Spleen (tissue), 11 donors: Measurements from ENCODE around the gene ICE2. TPM values are rescaled to one million over a fixed set of nuclear protein-coding genes. Genes with fewer than 3 reads are reported as not detected.
A peak's percentile ranks its signal among the peaks of the same experiment; 100 is the strongest.

ENCODE experiments used
- DNase-seq: peaks from one replicate; pipeline ENCODE4 v3.0.0-alpha.2; 2020
- H3K27ac ChIP-seq, 8 donors: fragments of 200-600 bp; sonication (generic) in 7 of 8; 1 replicate in 4 of 8; 2 replicates in 4 of 8; pipeline versions ENCODE4 v1.5.0 to v1.8.0; 2016 to 2021; ENCODE audit warnings: inconsistent platforms in 4 of 8, mild to moderate bottlenecking in 4 of 8, moderate library complexity in 1 of 8
- H3K27me3 ChIP-seq, 7 donors: fragments of 200-600 bp; sonication (generic) in 6 of 7; replicated peaks in 1 of 7; 1 replicate in 4 of 7; 2 replicates in 3 of 7; pipeline versions ENCODE4 v1.5.0 to v1.8.0; 2016 to 2021; ENCODE audit warnings: inconsistent platforms in 3 of 7, mild to moderate bottlenecking in 1 of 7
- H3K36me3 ChIP-seq, 6 donors: fragments of 200-600 bp; sonication (generic) in 5 of 6; 1 replicate in 4 of 6; 2 replicates in 2 of 6; pipeline versions ENCODE4 v1.5.0 to v1.8.0; 2016 to 2021; ENCODE audit warnings: inconsistent platforms in 2 of 6
- H3K4me1 ChIP-seq, 6 donors: fragments of 200-600 bp; sonication (generic) in 5 of 6; 1 replicate in 3 of 6; 2 replicates in 3 of 6; pipeline versions ENCODE4 v1.5.0 to v1.8.0; 2016 to 2021; ENCODE audit warnings: inconsistent platforms in 3 of 6
- H3K4me3 ChIP-seq, 8 donors: fragments of 200-600 bp; sonication (generic) in 7 of 8; 1 replicate in 4 of 8; 2 replicates in 4 of 8; pipeline versions ENCODE4 v1.5.0 to v1.8.0; 2016 to 2021; ENCODE audit warnings: inconsistent platforms in 4 of 8, mild to moderate bottlenecking in 4 of 8, moderate library complexity in 2 of 8
- H3K9me3 ChIP-seq, 8 donors: fragments of 200-600 bp; sonication (generic) in 7 of 8; 1 replicate in 4 of 8; 2 replicates in 4 of 8; pipeline versions ENCODE4 v1.5.0 to v1.8.0; 2016 to 2021; ENCODE audit warnings: inconsistent platforms in 4 of 8
- POLR2A ChIP-seq, 3 donors: fragments of 450-650 bp; IDR thresholded peaks; one replicate each; pipeline ENCODE4 v1.5.1; 2017; ENCODE audit warnings: antibody characterized with exemption in 3 of 3, mild to moderate bottlenecking in 1 of 3
- POLR2AphosphoS5 ChIP-seq, 3 donors: sonication (generic); formaldehyde crosslinking; IDR thresholded peaks; one replicate each; pipeline ENCODE4 v1.5.1; 2017; ENCODE audit warnings: antibody characterized with exemption in 3 of 3
- WGBS, 5 donors: extraction: QIAGEN DNeasy Blood & Tissue Kit in 3 of 5; methylation state at CpG; one replicate each; pipeline versions ENCODE4 v1.1.5 to v1.1.7; 2013 to 2018; 5-methylcytosine and 5-hydroxymethylcytosine counted together
- intact Hi-C: fragments of 100-400 bp; cut with DNase I; formaldehyde crosslinking; loops from one replicate; pipeline ENCODE4 v1.15.0; 2023; ENCODE audit warnings: low total_unique reads
- polyA plus RNA-seq, 3 donors: library from polyadenylated mRNA; stranded (reverse); fragments of 200-250 nt; gene quantifications; one replicate each; pipeline ENCODE4 v1.2.1, GENCODE V29; 2013
- total RNA-seq, 7 donors: library from RNA; depleted of rRNA in 3 of 7; stranded (reverse); fragments of >200 nt in 3 of 7; fragmentation: NEBNext Ultra II Directional in 4 of 7; extraction: Animal tissue kit (Norgen Biotek cat#: 25700) in 4 of 7; gene quantifications; one replicate each; pipeline versions ENCODE4 v1.1.0 to v1.2.1, GENCODE V29; 2016 to 2021
- TF ChIP-seq, protein P1 (sequence below), 11 experiments: fragments of 200-600 bp in 7 of 11; fragments of 450-650 bp in 4 of 11; sonication (generic) in 4 of 11; IDR thresholded peaks in 8 of 11; conservative IDR thresholded peaks in 3 of 11; 1 replicate in 7 of 11; 2 replicates in 4 of 11; pipeline versions ENCODE4 v1.4.0 to v1.8.0; 2016 to 2021; ENCODE audit warnings: antibody characterized with exemption in 11 of 11, inconsistent platforms in 4 of 11, mild to moderate bottlenecking in 1 of 11
- donor health status: healthy with polysubstance abuse.
- donor health status: DM: no; HTN: no; CAD: no; lungs with moderate emphysema.
- donor health status: DM: no; HTN: no; CAD: no.
- donor health status: Bipolar disorder and iron deficiency.
- donor health status: healthy.
- donor health status: DM: no; HTN: no; CAD: no.
- donor health status: DM: yes; HTN: yes; CAD: no.

Gene ICE2
- total and polyA plus RNA-seq, 10 donors = 15.8 to 66.4 (median 46.9) TPM

DNA sequence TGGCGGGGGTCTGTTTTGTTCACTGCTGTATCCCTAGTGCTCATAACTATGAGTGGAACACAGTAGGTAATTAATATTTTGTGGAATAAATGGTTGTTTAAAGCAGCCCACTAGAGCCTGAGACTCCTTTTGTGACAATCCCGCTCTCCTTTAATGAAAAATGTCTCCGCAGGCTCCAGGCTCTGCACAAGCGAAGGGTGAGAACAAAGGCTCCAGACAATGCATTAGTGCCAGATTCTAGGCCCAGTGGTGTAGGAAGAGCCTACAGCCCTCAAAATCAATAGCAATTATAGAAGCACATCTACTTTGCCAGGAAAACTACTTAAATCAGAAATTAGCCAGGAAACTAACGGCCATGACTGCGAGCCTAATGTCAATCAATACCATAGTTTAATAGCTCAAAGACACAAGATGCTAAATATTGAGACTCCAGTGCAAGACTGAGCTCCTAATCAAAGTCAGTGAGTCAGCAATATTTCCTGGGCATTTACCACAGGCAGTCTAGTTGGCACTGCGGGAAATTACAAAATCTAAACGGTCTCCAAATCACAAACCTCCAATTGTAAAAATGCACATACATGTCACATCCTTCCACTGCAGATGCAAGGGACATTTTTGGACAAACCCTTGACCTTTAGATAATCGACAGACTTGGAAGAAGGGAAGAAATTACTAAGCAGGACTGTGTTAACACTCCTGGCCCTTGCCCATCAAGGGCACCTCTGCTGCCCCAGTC is 83.5 kb downstream of the ICE2 start:
- 67 to 77% (median 73%) methylated on average over 9 of the region's 9 CpGs for WGBS, 5 donors
- no peak for TF ChIP-seq POLR2AphosphoS5 (IDR thresholded peaks at IDR 0.05)
- TF ChIP-seq, protein P1, sequence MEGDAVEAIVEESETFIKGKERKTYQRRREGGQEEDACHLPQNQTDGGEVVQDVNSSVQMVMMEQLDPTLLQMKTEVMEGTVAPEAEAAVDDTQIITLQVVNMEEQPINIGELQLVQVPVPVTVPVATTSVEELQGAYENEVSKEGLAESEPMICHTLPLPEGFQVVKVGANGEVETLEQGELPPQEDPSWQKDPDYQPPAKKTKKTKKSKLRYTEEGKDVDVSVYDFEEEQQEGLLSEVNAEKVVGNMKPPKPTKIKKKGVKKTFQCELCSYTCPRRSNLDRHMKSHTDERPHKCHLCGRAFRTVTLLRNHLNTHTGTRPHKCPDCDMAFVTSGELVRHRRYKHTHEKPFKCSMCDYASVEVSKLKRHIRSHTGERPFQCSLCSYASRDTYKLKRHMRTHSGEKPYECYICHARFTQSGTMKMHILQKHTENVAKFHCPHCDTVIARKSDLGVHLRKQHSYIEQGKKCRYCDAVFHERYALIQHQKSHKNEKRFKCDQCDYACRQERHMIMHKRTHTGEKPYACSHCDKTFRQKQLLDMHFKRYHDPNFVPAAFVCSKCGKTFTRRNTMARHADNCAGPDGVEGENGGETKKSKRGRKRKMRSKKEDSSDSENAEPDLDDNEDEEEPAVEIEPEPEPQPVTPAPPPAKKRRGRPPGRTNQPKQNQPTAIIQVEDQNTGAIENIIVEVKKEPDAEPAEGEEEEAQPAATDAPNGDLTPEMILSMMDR (IDR thresholded peaks at IDR 0.05 in 8 of 11, conservative IDR thresholded peaks at IDR 0.05 in 3 of 11) = no peak
- TF ChIP-seq POLR2A (IDR thresholded peaks at IDR 0.05) = no peak
- H3K36me3 ChIP-seq = peaks cover 0 to 20% (median 0%) of the 10 kb centered on the region in 6 donors
- intact Hi-C loops = no loop called here
- peaks cover 45 to 87% (median 73%) of the 10 kb centered on the region in 6 donors for H3K4me1 ChIP-seq
- H3K9me3 ChIP-seq = no peaks in the 10 kb centered on the region
- H3K27me3 ChIP-seq = peaks cover 0 to 22% (median 0%) of the 10 kb centered on the region in 7 donors
- no peak for DNase-seq
- H3K27ac ChIP-seq = peak overlapping the region in 7 of 8 donors; percentile 41 to 97 (median 92)
- H3K4me3 ChIP-seq = peak overlapping the region in 5 of 8 donors; percentile 58 to 90 (median 68)

DNA sequence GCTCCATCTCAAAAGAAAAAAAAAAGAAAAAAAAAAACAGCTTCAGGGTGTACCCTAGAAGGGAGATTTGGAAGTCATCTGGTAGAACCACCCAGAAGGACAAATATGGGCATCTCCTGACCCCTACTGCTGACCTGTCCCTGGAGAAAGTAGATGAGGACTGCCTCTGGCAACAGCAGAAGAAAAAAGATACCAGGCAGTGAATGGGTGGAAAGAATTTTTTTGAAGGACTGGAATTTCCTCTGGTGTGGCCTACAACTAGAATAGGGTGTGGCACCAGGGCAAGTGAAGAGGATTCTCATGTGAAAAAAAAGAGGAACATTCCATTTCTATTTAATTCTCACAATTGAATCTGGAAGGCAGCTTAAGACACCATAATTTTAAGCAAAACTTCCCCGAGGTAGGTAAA is 84.2 kb downstream of the ICE2 start:
- no peak overlapping the region for H3K4me3 ChIP-seq
- peaks cover 47 to 95% (median 80%) of the 10 kb centered on the region in 6 donors for H3K4me1 ChIP-seq
- no peaks in the 10 kb centered on the region for H3K9me3 ChIP-seq
- no peak for DNase-seq
- TF ChIP-seq POLR2AphosphoS5 (IDR thresholded peaks at IDR 0.05) = no peak
- TF ChIP-seq, protein P1 (IDR thresholded peaks at IDR 0.05 in 8 of 11, conservative IDR thresholded peaks at IDR 0.05 in 3 of 11) = no peak
- TF ChIP-seq POLR2A (IDR thresholded peaks at IDR 0.05) = no peak
- peaks cover 0 to 22% (median 0%) of the 10 kb centered on the region in 7 donors for H3K27me3 ChIP-seq
- H3K27ac ChIP-seq = peak overlapping the region in 7 of 8 donors; percentile 70 to 97 (median 92)
- intact Hi-C loops = no loop called here
- WGBS, 5 donors = 49 to 72% (median 61%) methylated on average over 1 of the region's 1 CpG
- H3K36me3 ChIP-seq = peaks cover 0 to 20% (median 0%) of the 10 kb centered on the region in 6 donors

DNA sequence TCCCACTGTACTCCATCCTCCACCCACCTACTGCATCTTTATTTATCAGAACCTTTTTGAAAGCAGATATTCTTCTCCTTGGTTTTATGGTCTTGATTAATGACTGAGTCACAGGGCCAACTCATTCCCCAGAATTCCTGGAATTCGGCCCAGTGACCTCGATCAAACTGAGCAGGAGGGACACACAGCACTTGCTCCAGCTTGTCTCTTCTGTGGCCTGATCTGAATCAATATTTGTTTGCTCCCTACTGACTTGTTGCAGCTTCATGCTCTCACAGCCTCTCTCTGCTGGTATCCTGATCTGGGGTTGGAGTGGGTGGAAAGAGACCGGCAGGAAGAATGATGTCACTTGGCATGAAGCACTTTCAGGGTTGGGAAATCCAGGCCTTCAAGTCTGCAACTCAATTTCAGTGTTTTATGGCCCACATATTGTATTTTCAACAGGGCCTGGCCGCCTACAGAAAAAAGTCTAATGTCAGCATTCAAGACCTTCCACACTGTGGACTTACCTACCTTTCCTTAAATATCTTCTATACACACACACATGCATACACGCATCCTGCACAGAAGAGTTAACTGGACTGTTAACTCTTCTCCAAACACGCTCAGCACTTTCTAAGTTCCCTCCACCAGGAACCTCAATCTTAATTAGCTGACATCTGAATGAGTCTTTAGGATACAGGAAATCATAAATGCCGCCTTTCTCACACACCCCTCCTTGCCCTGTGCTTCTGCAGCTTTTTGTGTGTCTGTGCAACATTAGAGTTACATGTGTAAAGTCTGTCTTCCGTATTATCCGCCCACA is 85.8 kb downstream of the ICE2 start:
- TF ChIP-seq POLR2A (IDR thresholded peaks at IDR 0.05) (peak in 1 of 3 donors; percentile 26), POLR2AphosphoS5 (IDR thresholded peaks at IDR 0.05) (peak in 1 of 3 donors; percentile 84)
- TF ChIP-seq, protein P1 (IDR thresholded peaks at IDR 0.05 in 8 of 11, conservative IDR thresholded peaks at IDR 0.05 in 3 of 11) = no peak
- Histone ChIP-seq H3K4me3 (peak overlapping the region in 1 of 8 donors; percentile 6), H3K9me3 (no peaks in the 10 kb centered on the region), H3K36me3 (peaks cover 0 to 20% (median 0%) of the 10 kb centered on the region in 6 donors), H3K27ac (peak overlapping the region; percentile 40 to 97 (median 92)), H3K4me1 (peaks cover 51 to 100% (median 88%) of the 10 kb centered on the region in 6 donors), H3K27me3 (peaks cover 0 to 18% (median 0%) of the 10 kb centered on the region in 7 donors)
- 40 to 64% (median 59%) methylated on average over 9 of the region's 9 CpGs for WGBS, 5 donors
- no peak for DNase-seq
- intact Hi-C loops = no loop called here
